B cell (primary cell): Measurements from ENCODE around the gene TWIST2.

ENCODE experiments used
- EZH2 ChIP-seq: IDR thresholded peaks from 2 replicates; pipeline ENCODE4 v1.6.1; 2012; ENCODE audit warnings: borderline replicate concordance, low read depth, mild to moderate bottlenecking, moderate library complexity, low read length; ENCODE audit not compliant: insufficient read depth, poor library complexity, severe bottlenecking
- TF ChIP-seq, protein P1 (sequence below): fragments of 200-600 bp; IDR thresholded peaks from one replicate; pipeline ENCODE4 v1.8.0; 2022; ENCODE audit warnings: antibody characterized with exemption, mild to moderate bottlenecking

DNA sequence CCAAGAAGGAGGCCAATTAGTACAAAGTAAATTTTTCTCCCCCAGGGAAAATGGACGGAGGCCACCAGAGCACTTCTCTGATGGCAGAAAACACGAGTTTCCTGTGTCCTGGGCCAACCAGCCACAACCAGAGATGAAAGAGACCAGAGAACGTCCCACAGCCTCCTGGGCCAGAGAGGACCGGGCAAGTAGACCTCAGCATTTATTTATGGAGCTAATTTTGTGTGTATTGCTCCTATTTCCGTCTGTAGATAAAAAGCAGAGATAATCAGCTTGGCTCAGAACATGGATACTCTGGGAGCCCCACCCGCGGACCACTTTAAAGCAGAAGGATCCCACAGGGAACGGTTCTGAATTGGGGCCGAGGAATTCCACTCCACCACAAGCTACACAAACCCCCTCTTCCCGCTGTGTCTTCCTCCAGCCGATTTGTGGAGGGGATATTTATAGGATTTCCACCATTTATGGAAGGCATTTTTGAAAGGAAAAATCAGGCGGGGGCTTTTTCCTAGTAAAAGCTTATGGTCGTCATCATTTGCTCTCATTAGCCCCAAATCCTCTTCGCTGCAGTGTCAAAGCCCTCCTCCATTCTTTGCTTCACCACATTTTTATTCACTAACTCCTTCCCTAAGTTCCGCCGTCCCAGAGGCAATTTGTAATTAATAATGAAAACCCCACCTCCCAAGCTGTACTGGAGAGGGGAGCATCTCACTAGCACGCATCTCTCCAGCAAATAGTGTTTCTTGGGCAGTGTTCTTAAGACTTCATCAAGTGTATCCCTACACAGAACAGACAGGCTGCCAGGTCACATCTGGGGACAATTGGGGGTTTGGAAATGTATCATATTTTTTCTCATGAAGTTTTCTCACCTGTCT lies 43.7 kb upstream of the TWIST2 start:
- TF ChIP-seq, protein P1, sequence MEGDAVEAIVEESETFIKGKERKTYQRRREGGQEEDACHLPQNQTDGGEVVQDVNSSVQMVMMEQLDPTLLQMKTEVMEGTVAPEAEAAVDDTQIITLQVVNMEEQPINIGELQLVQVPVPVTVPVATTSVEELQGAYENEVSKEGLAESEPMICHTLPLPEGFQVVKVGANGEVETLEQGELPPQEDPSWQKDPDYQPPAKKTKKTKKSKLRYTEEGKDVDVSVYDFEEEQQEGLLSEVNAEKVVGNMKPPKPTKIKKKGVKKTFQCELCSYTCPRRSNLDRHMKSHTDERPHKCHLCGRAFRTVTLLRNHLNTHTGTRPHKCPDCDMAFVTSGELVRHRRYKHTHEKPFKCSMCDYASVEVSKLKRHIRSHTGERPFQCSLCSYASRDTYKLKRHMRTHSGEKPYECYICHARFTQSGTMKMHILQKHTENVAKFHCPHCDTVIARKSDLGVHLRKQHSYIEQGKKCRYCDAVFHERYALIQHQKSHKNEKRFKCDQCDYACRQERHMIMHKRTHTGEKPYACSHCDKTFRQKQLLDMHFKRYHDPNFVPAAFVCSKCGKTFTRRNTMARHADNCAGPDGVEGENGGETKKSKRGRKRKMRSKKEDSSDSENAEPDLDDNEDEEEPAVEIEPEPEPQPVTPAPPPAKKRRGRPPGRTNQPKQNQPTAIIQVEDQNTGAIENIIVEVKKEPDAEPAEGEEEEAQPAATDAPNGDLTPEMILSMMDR: no peak
- no peak for TF ChIP-seq EZH2
